Measurements from ENCODE around the gene RNF8.
A peak's percentile ranks its signal among the peaks of the same experiment; 100 is the strongest.

Gene RNF8

DNA sequence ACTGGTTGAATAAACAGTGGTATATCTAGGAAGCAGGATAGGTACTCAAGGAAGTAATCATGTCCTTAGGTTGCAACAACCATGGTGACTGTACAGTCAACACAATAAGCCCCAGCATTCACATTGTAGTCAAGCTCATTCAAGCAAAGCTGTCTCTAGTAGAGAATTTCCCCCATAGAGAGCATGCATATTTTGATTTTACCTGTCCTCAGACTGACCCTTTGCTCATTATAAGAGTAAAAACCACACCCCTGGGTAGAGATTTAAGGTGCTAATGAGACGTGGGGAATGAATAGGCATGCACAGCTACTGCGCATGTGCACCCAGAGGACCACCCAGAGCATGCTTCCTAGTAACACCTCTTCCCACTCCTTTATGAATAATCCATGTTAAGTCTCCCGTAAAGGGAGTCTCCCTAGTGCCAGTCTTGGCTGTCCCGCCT lies 6.1 kb upstream of the RNF8 start:
- Histone ChIP-seq H3K4me3 (no peak overlapping the region), H3K27me3 (no peaks in the 10 kb centered on the region), H3K36me3 (no peaks in the 10 kb centered on the region), H3K4me1 (no peaks in the 10 kb centered on the region), H3K4me2 (no peak overlapping the region), H3K27ac (no peak overlapping the region), H4K20me1 (no peaks in the 10 kb centered on the region), H3K9ac (no peak overlapping the region), H3K9me3 (replicated peaks in 1 of 11) (peaks cover 0 to 5% (median 0%) of the 10 kb centered on the region in 11 experiments; a peak in 5 of 22 replicates)
- no peak for TF ChIP-seq Cebpa-rat (IDR thresholded peaks at IDR 0.05)

GRCh38 chr6:37351027-37351426 lies 2.8 kb upstream of the RNF8 start:
- Histone ChIP-seq H3K36me3 (no peaks in the 10 kb centered on the region), H3K4me3 (no peak overlapping the region), H4K20me1 (peaks cover 2 to 14% (median 13%) of the 10 kb centered on the region in 11 experiments; a peak in 15 of 22 replicates), H3K9me3 (replicated peaks in 1 of 11) (peaks cover 0 to 5% (median 0%) of the 10 kb centered on the region in 11 experiments; a peak in 5 of 22 replicates), H3K4me1 (peaks cover 11 to 20% (median 16%) of the 10 kb centered on the region in 10 experiments), H3K27me3 (no peaks in the 10 kb centered on the region), H3K4me2 (no peak overlapping the region), H3K27ac (no peak overlapping the region), H3K9ac (no peak overlapping the region)
- TF ChIP-seq Cebpa-rat (IDR thresholded peaks at IDR 0.05), result no peak

- Histone ChIP-seq H3K27me3 (no peaks in the 10 kb centered on the region), H3K4me2 (no peak overlapping the region), H3K9me3 (replicated peaks in 1 of 11) (no peaks in the 10 kb centered on the region), H3K27ac (no peak overlapping the region), H3K4me1 (peaks cover 13 to 29% (median 20%) of the 10 kb centered on the region in 10 experiments), H3K9ac (no peak overlapping the region), H3K4me3 (no peak overlapping the region), H4K20me1 (peaks cover 15 to 27% (median 22%) of the 10 kb centered on the region in 11 experiments; a peak in 15 of 22 replicates), H3K36me3 (no peaks in the 10 kb centered on the region)
- no peak for TF ChIP-seq Cebpa-rat (IDR thresholded peaks at IDR 0.05)
Observed at GRCh38 chr6:37352384-37352783, 1.4 kb upstream of the RNF8 start.

GRCh38 chr6:37354526-37355384 lies 972 bp downstream of the RNF8 start:
- Histone ChIP-seq H3K4me1 (peaks cover 13 to 29% (median 20%) of the 10 kb centered on the region in 10 experiments), H3K4me3 (peak overlapping the region; percentile 81 to 98 (median 94)), H3K9me3 (replicated peaks in 1 of 11) (no peaks in the 10 kb centered on the region), H3K36me3 (peaks cover 0 to 9% (median 1%) of the 10 kb centered on the region in 11 experiments; a peak in 8 of 22 replicates), H4K20me1 (peaks cover 19 to 50% (median 40%) of the 10 kb centered on the region in 11 experiments; a peak in 18 of 22 replicates), H3K27ac (peak overlapping the region; percentile 66 to 83 (median 77)), H3K4me2 (peak overlapping the region; percentile 86 to 99 (median 95)), H3K9ac (peak overlapping the region; percentile 80 to 93 (median 89)), H3K27me3 (no peaks in the 10 kb centered on the region)
- no peak for TF ChIP-seq Cebpa-rat (IDR thresholded peaks at IDR 0.05)

- Histone ChIP-seq H3K27ac (no peak overlapping the region), H3K4me1 (peaks cover 15 to 33% (median 21%) of the 10 kb centered on the region in 10 experiments), H3K4me2 (no peak overlapping the region), H3K27me3 (no peaks in the 10 kb centered on the region), H4K20me1 (peaks cover 25 to 70% (median 51%) of the 10 kb centered on the region in 11 experiments; a peak in 18 of 22 replicates), H3K9ac (no peak overlapping the region), H3K4me3 (no peak overlapping the region), H3K9me3 (replicated peaks in 1 of 11) (no peaks in the 10 kb centered on the region), H3K36me3 (peaks cover 17 to 34% (median 26%) of the 10 kb centered on the region in 11 experiments)
- no peak for TF ChIP-seq Cebpa-rat (IDR thresholded peaks at IDR 0.05)
Observed at GRCh38 chr6:37357288-37357687, 3.5 kb downstream of the RNF8 start.

GRCh38 chr6:37357860-37358259 lies 4.1 kb downstream of the RNF8 start:
- no peak for TF ChIP-seq Cebpa-rat (IDR thresholded peaks at IDR 0.05)
- no peaks in the 10 kb centered on the region for H3K27me3 ChIP-seq
- no peak overlapping the region for H3K27ac ChIP-seq
- H3K4me1 ChIP-seq, result peaks cover 15 to 33% (median 21%) of the 10 kb centered on the region in 10 experiments
- no peak overlapping the region for H3K4me3 ChIP-seq
- peaks cover 23 to 40% (median 32%) of the 10 kb centered on the region in 11 experiments for H3K36me3 ChIP-seq
- no peak overlapping the region for H3K9ac ChIP-seq
- no peak overlapping the region for H3K4me2 ChIP-seq
- no peaks in the 10 kb centered on the region for H3K9me3 ChIP-seq (replicated peaks in 1 of 11)
- H4K20me1 ChIP-seq, result peaks cover 25 to 70% (median 51%) of the 10 kb centered on the region in 11 experiments; a peak in 18 of 22 replicates

DNA sequence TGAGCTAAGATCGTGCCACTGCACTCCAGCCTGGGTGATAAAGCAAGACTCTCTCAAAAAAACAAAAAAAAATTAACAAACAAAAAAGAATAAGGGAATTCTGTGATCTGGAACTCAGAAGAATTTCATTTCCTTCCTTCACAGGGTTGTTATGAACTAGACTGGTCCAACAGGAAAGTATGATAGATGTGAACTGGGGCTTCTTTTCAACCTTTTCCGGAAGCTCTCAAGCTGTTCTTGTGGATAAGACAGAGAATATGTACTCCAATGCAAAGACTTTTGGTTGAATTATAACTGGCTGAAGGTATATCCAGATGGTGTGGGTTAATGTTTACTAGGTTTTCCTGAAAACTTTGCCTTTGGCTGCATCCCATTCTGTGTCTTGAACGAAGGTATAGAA lies 5.3 kb downstream of the RNF8 start:
- no peak overlapping the region for H3K9ac ChIP-seq
- peaks cover 25 to 70% (median 51%) of the 10 kb centered on the region in 11 experiments; a peak in 18 of 22 replicates for H4K20me1 ChIP-seq

DNA sequence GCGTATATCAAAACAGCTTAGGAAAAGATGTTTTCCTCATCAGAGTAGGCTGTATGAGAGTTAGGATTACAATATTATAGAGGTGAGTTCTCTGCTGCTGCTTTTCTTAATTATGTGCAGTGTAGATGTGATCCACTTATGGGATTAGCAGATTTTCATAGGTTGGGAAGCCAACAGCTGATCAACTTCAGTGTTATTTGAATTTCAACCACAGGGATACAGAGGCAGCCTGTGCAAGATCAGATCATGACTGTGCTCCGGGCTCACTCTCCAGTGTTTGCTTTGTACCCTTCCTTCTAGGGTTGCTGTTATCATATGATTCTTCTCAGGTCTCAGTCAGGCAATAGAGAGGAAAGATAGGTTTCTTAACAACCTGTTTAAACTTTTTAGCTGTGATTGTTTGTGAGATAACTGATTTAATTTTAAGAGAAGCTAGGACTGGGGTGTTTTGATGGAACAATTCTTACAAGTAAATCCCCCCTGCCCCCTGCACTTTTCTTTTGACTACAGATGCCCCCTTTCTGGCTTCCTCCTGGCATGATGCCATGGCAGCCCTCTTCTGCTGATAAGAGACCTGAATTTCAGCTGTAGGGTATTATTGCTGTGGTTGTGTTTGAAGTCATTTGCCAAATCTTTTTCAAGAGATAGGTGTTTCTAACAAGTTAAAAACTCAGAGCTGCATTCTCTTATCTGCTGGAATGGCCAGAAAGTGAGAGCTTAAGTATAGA lies 8.5 kb downstream of the RNF8 start:
- Histone ChIP-seq H3K4me2 (no peak overlapping the region), H3K9ac (no peak overlapping the region), H4K20me1 (peaks cover 11 to 69% (median 41%) of the 10 kb centered on the region in 11 experiments; a peak in 14 of 22 replicates), H3K4me1 (peaks cover 0 to 9% (median 0%) of the 10 kb centered on the region in 10 experiments; a peak in 3 of 20 replicates), H3K27me3 (no peaks in the 10 kb centered on the region), H3K27ac (no peak overlapping the region), H3K4me3 (no peak overlapping the region), H3K9me3 (replicated peaks in 1 of 11) (no peaks in the 10 kb centered on the region), H3K36me3 (peaks cover 50 to 74% (median 61%) of the 10 kb centered on the region in 11 experiments)
- no peak for TF ChIP-seq Cebpa-rat (IDR thresholded peaks at IDR 0.05)

More for the DNA sequence above, 5.3 kb downstream of the RNF8 start:
- no peak overlapping the region for H3K4me3 ChIP-seq
- H3K4me2 ChIP-seq, result no peak overlapping the region
- no peak overlapping the region for H3K27ac ChIP-seq
- H3K36me3 ChIP-seq, result peaks cover 33 to 50% (median 43%) of the 10 kb centered on the region in 11 experiments
- H3K27me3 ChIP-seq, result no peaks in the 10 kb centered on the region
- H3K9me3 ChIP-seq (replicated peaks in 1 of 11), result no peaks in the 10 kb centered on the region
- TF ChIP-seq Cebpa-rat (IDR thresholded peaks at IDR 0.05), result no peak
- peaks cover 9 to 29% (median 15%) of the 10 kb centered on the region in 10 experiments for H3K4me1 ChIP-seq

GRCh38 chr6:37365791-37366190 lies 12.0 kb downstream of the RNF8 start:
- Histone ChIP-seq H3K4me3 (no peak overlapping the region), H3K27ac (no peak overlapping the region), H3K4me2 (no peak overlapping the region), H3K36me3 (peaks cover 72 to 99% (median 84%) of the 10 kb centered on the region in 11 experiments), H4K20me1 (peaks cover 0 to 53% (median 22%) of the 10 kb centered on the region in 11 experiments; a peak in 13 of 22 replicates), H3K9me3 (replicated peaks in 1 of 11) (no peaks in the 10 kb centered on the region), H3K27me3 (no peaks in the 10 kb centered on the region), H3K9ac (no peak overlapping the region), H3K4me1 (peaks cover 0 to 16% (median 5%) of the 10 kb centered on the region in 10 experiments; a peak in 8 of 20 replicates)
- TF ChIP-seq Cebpa-rat (IDR thresholded peaks at IDR 0.05), result no peak

All from BLaER1 treated with 17β-estradiol and CSF1 and Interleukin-3, amounts not matched to agents 10 nM and 100 nM (cell line).